ENCODE results near the gene JHY.

JHY gene

DNA sequence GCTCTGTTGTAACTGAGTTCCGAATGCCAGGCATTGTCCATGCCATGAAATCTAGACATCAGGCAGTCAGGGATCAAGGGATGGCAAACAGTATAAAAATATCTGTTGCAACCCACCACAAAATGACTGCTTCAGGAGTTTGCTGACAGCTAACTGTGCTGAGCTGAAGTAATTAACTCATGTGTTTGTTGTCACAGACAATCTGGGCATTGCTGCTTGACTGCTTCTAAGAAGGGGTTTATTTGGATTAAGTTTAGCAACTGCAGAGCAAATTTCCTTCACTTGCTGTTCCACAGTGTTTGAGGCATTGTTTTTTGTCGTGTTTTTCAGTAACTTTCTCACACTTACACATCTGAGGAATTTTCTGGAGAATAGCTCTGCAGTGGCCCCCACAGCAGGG, 68.7 kb downstream of the JHY start:
- DNase-seq (ENCODE audit: low read depth in 2 of 2): no peak

DNA sequence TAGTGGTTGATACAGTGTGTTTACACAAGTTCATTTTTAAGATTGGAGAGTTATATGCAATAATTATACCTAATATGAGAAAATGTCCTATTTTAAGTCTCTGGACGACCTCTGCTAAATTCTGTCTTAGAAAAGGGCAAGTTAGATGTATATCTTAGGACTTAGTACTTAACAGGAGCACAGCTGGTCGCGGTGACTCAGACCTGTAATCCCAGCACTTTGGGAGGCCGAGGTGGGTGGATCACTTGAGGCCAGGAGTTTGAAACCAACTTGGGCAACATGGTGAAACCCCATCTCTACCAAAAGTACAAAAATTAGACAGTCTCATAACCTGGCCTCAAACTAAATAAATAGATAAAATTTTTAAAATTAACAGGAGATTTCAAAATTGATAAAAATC, 71.9 kb downstream of the JHY start:
- no peak for DNase-seq (ENCODE audit: low read depth in 2 of 2)

GRCh38 chr11:122963961-122964360, 81.4 kb downstream of the JHY start:
- no peak for DNase-seq (ENCODE audit: low read depth in 2 of 2)

- DNase-seq (ENCODE audit: low read depth in 2 of 2): no peak
These were observed 93.6 kb downstream of the JHY start for GRCh38 chr11:122976061-122976733.

- no peak for DNase-seq (ENCODE audit: low read depth in 2 of 2)
These were observed 94.3 kb downstream of the JHY start for GRCh38 chr11:122976734-122977469.

- DNase-seq (ENCODE audit: low read depth in 2 of 2): no peak
These were observed 95.1 kb downstream of the JHY start for GRCh38 chr11:122977470-122978298.

- DNase-seq (ENCODE audit: low read depth in 2 of 2): no peak
These were observed 95.7 kb downstream of the JHY start for GRCh38 chr11:122978299-122978620.

DNA sequence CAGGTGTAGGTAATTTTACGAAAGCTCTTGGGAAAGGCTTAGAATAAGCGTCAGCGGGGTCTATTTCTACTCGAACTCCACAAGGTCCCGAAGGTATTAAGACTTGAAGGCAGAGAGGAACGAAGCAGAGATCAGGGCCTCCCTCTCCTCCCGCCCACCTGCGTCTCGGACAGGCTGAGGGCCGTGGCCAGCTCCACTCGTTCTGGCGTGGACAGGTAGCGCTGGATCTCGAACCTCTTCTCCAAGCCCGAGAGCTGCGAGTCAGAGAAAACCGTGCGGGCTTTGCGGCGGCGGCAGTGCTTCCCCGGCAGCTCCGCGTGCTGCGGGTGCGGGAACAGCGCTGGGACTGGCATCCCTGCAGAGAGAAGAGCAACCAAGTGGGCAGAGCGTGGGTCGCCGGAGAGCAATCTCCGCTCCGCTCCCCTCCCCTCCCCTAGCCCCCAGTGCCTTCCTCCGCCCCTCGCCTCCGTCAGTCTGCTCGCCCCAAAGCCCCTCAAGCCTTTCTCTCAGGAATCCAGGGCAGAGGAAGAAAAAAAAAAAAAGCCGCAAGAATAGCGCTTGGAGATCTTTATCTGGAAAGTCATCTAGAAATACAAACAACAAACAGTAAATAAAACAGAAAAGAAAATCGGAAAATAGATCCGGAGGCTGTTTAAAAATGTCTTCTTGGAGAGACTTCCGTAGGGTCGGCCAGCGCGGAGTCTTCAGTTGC, 96.7 kb downstream of the JHY start:
- no peak for DNase-seq (ENCODE audit: low read depth in 2 of 2)

- no peak for DNase-seq (ENCODE audit: low read depth in 2 of 2)
These were observed 97.4 kb downstream of the JHY start for GRCh38 chr11:122979815-122980595.

- DNase-seq (ENCODE audit: low read depth in 2 of 2): peak in 1 of 2 donors; percentile 10
These were observed 99.1 kb downstream of the JHY start, which contains the start of gene BSX for GRCh38 chr11:122981388-122982264. TSS of gene BSX (minus strand) at chr11:122981834. CDS start at chr11:122981671, 163 bp downstream.

DNA sequence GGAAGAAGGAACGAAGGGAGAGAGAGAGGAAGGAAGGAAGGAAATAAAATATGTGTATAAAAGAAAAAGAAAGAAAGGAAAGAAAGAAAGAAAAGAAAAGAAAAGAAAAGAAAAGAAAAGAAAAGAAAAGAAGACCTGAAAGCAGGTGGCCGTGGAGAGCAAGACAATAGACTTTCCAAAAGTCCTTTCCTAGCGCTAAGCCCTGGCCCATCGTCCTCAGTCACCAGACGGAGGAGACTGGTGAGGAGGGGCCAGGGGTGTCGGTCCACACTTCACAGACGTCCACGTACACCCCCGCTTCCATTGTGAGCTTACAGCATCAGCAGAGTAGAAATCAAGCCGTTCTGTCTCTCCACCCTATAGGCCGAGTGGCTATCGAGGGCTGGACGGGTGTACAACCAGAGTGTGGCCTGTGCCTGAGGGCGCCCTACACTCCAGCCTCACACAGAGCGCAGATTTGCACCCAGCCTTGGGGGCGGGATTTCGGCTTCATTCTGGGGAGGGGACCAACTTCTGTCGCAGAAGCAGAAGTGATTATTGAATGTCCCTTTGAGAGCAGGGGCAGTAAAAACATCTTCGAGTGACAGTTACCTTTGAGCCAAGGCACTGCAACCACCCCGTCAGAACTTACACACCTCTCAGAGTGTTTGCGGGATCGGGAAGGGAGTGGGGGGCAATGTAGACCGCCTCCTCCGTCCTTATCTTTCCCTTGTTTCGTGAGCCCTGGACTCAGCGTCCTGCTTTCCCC, 101.1 kb downstream of the JHY start:
- no peak for DNase-seq (ENCODE audit: low read depth in 2 of 2)

DNA sequence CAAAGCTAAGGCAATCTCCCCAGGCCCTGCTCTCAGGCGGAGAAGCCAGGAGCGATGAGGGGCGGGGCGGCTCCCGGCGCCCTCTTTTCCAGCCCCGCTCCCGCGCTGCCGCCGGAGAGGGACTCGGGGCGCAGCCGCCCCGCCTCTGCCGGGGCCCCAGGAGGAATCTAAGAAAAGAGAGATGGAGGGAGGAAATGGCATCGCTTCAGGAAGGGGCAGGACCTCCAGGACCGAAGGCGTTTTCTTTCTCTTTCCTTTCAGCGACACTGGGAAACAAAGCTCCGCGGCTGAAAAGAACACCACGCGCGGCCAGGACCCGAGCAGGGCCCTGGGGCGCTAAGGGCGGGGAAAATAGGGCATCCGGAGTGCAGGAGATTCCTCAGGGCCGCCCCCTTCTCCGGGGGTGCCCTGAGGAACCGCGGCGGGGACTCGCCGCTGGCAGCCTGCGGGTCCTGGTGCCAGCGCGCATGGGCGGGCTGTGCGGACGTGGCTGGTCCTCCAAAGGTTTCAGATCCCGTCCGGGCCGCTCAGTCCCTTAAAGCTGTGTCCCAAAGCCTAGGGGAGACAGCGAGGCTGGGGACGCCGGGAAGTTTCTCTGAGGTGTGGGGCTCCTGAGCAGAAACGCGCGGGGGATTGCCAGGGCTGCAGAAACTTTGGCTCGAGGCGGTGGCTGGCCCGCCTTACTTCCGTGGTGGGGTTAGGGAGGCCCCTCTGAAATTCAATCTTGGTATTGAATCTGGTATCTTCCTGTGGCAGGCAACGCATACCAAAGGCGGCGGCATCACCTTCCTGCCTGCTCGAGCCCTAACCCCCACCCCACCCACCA, 101.8 kb downstream of the JHY start:
- no peak for DNase-seq (ENCODE audit: low read depth in 2 of 2)

- DNase-seq (ENCODE audit: low read depth in 2 of 2): no peak
These were observed 113.0 kb downstream of the JHY start for GRCh38 chr11:122995526-122995925.

DNA sequence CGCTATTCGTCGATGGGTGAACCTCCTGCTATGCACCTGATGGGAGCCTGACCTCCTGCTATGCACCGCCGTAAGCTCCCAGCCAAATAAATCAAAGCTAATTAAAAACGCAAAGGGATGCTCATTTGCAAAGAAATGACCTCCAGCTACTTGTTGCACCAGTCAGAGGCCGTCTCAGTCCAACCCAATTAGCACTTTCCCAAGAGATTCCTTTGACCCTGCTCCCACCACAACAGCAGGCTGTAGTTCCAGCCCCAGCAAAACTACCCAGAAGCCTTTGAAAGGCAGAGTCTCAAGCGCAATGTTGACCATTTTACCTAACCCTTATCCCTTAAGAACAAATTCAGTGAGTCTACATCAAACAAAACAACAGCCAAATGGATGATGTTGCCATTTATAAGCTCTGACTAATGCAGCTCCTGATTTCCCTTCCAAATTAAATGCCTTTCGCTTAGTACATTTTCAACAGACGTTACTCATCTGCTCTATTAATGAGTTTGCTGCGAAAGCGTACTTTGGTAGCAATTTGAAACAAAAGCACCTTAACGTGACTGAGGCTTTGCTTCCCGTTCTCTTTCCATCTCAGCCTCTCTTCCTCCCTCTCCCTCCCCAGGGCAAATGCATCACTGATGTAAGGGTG, 116.3 kb downstream of the JHY start:
- no peak for DNase-seq (ENCODE audit: low read depth in 2 of 2)

DNA sequence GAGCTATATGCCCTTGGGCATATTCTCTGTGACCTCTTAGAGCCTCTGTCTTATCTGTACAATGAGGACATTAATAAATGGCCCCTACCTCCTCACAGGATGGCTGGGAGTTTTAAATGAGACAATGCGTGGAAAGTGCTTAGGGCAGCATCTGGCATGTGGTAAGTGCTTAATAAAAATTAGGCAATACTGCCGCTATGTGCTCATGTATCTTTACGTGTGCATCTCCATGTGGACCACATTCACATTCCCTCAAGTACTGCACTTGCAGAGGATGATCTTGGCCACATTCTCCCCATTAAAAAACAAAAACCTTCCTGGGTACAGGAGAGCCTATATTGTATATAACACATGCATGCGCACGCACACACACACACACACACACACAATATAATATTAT, 118.2 kb downstream of the JHY start:
- DNase-seq (ENCODE audit: low read depth in 2 of 2): no peak

GRCh38 chr11:123006860-123007542, 124.4 kb downstream of the JHY start:
- DNase-seq (ENCODE audit: low read depth in 2 of 2): no peak

Data from stimulated activated CD8-positive, alpha-beta memory T cell treated with anti-CD3 and anti-CD28 coated beads, Interleukin-15, amount 100 ng/mL, for 4 hours (primary cell).